HS-27A (cell line): ENCODE measurements around the gene PRDX6.
"Not testable (repeated sequence)": the region's sequence is repeated elsewhere in the genome, so short reads cannot be mapped to it uniquely, and the experiment has no call there.

Source experiments
- DNase-seq: peaks from one replicate; pipeline ENCODE4 v3.0.0-alpha.2; 2012; ENCODE audit warnings: low read depth, missing footprints

The PRDX6 gene

DNA sequence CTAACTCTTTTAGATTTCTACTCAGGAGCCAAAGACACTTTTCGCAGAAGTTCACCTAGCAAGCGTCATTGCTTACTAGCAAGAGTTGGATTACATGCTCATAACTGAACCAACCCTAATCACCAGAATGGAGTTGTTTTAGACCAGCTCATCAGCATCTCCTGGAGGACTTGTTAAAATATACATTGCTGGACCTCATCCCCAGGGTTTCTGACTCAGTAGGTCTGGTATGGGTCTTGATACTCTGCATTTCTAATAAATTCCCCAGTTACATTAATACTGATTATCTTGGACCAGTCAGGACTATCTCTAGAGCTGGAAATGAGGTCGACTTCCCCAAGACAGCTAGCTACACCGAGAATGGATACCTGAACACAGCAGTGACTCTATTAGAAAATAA, 9.7 kb upstream of the PRDX6 start:
- DNase-seq, result no peak

DNA sequence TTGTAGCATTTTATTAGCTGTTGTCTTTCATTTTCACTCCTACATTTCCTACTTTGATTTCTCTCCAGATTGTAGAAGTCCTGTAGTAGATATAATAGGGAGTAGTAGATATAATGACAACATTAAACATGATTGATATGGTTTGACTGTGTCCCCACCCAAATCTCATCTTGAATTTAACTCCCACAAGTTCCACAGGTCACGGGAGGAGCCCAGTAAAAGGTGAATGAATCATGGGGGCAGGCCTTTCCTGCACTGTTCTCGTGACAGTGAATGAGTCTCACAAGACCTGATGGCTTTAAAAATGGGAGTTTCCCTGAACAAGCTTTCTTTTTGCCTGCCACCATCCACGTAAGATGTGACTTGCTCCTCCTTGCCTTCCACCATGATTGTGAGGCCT, 7.5 kb upstream of the PRDX6 start:
- no peak for DNase-seq

DNA sequence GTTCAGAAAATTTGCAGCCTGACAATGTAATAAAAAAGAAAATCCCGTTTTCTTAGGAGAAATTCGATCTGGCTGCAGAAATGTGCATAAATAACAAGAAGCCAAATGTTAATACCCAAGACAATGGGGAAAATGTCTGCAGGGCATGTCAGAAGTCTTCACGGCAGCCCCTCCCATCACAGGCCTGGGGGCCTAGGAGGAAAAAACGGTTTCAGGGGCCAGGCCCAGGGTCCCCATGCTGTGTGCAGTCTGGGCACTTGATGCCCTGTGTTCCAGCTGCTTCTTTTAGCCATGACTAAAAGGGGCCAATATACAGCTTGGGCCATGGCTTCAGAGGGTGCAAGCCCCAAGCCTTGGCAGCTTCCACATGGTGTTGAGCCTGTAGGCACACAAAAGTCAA, 6.5 kb upstream of the PRDX6 start:
- DNase-seq, result no peak

DNA sequence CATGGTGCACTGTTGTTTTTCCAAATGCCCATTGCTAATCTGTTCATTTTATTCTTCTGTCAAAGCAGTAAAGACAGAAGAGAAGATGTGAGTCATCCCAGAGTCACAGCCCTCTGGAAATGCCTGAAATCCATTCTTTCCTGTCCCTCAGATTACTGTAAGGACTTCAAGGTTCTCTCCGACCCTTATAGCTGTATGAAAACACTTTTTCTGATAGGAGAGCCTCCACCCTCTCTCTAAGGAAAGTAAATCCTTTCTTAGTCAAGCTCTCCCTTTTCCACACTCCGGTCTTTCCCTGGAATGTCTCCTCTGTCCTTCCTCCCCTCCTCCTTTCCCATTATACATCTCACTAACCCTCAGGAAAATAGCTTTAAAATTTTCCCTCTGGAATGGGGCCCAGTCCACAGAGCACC, 3.5 kb upstream of the PRDX6 start:
- DNase-seq, result no peak

DNA sequence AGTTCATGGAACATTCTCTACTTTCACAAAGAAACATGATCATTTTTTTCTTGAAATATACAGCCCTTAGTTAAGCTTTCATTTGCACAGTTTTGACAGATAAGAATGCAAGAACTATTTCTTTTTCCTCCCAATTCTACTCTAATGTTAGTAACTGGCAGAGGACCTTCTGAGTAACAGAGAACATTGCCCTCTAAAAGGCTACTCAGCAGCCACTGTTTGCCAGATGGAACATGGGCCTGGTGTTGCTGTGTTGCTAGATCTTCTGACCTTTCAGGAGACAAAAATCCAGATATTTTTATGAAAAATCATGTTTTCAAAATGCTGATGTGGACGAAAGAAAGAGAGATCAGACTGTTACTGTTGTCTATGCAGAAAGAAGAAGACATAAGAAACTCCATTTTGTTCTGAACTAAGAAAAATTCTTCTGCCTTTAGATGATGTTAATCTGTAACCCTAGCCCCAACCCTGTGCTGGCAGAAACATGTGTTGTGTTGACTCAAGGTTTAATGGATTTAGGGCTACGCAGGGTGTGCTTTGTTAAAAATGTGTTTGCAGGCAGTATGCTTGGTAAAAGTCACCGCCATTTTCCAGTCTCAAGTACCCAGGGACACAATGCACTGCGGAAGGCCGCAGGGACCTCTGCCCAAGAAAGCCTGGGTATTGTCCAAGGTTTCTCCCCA, 2.9 kb upstream of the PRDX6 start:
- DNase-seq, result no peak

DNA sequence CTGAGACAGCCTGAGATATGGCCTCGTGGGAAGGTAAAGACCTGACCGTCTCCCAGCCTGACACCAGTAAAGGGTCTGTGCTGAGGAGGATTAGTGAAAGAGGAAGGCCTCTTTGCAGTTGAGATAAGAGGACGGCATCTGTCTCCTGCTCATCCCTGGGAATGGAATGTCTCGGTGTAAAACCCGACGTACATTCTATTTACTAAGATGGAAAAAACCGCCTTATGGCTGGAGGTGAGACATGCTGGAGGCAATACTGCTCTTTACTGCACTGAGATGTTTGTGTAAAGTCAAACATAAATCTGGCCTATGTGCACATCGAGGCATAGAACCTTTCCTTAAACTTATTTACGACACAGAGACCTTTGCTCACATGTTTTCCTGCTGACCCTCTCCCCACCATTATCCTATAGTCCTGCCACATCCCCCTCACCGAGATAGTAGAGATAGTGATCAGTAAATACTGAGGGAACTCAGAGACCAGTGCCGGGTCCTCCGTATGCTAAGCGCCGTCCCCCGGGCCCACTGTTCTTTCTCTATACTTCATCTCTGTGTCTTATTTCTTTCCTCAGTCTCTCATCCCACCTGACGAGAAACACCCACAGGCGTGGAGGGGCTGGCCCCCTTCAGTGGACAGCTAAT, 2.2 kb upstream of the PRDX6 start:
- DNase-seq, result not testable (repeated sequence)

DNA sequence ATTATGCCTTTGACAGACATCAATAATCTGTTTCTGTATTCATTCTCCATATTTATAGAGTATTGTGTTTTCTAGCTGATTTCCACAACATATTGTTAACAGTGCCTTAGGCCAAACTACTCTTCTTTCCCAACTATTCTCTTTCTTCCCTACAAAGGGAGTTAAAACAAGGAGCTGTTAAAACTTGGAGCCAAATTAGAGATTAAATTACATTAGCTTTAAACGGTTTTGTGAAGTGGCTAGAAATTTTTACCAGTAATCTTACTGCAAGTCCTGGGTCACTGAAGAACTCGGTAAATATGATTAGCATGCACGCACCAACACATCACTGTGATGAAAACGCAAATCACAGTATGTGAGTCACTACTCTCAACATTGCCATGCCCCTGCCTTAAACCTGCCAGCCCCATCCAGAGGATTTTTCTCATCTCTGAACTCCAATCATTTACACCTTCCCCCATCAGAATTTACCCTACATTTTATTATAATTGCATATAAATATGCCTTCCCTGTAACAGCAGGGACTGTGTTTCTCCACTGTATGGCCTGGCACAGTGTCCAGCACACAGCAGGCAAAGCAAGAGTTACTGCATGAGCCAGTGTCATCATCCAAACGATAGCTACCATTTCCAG, 1.5 kb upstream of the PRDX6 start:
- DNase-seq, result no peak

DNA sequence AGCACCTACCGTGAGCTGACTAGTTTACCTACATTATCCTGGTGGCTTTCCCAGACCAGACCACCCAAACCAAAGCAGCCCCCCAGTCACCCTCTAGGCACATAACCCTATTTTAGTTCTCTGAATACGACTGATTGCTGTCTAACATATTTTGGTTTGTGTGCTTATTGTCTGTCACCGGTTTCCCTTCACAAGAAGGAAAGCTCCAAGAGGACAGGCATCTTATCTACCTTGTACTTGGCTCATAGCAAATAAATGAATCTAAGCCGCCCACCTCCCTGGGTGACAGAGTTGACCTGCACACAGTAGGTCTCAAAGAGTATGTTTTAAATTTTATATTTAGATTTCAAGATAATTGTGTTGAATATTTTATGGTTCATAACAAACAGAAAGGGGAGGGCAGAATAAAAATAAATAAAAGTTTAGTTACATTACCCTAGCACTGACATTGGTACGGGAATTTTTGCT, 904 bp upstream of the PRDX6 start:
- DNase-seq, result no peak

DNA sequence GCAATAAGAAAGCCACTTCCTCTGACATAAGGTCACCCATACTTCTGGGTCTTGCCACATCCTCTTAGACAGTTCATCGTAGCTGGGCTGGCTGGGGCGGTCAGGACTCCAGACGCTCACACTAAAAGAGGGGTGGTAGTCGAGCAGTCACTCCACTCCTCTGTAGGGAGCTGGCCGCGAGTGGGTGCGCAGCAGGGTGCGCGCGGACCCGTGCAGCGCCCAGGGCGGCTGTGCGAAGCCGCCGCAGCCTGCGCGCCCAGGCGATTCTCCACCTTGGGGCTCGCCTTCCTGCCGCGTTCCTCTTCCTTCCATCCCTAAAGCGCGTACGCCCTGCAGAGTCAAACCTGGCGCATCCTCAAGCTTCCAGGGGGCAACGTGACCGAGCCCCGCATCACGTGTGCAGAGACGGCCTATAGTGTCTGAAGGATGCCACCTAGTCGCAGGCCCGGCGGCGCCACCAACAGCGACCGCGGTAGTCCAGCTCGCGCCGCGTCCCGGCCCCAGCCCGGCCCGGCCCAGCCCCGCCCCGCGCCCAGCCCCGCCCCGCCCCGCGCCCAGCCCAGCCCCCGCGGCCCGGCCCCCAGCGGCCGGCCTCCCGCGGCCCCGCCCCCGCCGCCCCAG, 360 bp upstream of the PRDX6 start:
- DNase-seq, result no peak

DNA sequence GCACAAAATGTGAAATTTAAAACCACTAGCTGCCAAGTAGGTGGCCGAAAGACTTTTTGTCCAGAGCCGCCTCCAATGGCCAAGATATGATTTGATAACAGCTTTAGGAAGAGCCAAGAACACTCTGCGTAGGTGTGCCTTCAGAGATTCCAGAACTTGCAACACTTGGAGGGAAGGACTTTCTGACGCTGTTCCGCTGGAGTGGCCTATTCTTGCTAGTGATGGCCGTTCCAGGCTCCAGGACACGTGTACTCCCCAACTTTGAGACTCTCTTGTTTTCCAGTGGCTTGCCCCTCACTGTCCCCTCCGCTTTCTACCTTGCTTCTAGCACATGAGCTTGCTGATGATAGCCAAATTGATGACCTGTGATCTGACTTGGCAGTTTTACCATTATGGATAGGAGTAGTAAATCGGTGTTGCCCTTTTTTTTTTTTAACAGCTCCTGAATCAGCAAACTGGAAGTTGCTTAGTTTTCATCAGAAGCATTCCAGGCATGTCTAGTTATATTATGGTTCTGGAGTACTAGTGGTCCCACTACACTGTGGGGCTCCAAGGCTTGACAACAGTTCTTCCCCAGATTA, 1.0 kb downstream of the PRDX6 start:
- DNase-seq, result no peak

DNA sequence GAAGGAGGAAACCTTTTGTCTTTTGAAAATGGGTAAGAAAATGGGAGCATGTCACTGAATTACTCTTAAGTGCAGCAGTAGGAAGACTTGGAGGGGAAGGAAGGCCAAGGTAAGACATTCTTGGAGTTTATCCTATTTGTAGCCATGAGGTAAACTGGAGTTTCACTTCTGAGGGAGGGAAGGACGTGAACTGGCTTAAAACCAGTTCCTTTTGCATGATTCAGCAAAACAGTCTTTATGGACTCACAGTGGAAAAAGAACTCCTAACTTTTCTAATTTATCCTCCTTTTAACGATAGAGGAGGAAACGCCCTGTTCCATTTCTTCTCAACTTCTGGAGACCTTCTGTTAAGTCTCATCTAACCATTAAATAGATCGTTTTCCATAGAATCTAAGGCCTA, 2.5 kb downstream of the PRDX6 start:
- no peak for DNase-seq

DNA sequence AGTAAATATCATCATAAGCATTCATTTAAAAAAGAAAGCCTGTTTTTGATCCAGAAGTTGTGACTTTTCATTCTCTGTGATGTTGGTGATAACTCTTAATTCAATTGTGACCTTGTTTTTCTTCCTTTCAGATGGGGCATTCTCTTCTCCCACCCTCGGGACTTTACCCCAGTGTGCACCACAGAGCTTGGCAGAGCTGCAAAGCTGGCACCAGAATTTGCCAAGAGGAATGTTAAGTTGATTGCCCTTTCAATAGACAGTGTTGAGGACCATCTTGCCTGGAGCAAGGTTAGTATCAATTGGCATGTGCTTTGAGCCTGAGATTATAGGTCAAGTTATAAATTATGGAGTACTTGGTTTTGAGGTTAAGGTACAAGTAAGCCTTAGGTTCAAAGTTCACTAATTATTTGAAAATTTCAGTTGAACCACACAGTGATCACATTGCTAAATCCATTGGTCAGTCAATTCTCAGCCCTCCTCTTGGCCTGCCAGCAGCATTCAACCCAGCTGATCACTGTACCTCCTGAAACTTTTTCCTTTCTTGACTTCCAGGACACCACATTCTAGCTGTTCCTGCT, 4.1 kb downstream of the PRDX6 start:
- no peak for DNase-seq

DNA sequence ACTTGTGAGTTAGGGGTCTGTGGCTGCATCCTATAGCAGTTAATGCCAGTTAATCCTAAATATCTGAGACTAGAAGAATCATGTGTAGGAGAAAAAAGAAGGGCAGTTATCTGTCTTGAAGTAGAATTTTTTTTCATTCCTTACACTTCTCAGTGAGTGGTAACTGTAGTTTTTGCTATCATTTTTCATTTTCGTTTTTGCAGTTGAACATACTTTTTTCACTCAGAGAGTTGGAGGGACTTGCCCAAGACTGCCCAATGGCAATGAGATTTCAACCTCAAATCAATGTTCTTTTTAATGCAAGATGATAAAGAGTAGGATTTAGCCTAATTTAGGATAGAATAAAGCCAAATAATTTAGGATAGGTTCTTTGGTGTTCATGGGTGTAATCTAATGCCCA, 5.5 kb downstream of the PRDX6 start:
- no peak for DNase-seq

DNA sequence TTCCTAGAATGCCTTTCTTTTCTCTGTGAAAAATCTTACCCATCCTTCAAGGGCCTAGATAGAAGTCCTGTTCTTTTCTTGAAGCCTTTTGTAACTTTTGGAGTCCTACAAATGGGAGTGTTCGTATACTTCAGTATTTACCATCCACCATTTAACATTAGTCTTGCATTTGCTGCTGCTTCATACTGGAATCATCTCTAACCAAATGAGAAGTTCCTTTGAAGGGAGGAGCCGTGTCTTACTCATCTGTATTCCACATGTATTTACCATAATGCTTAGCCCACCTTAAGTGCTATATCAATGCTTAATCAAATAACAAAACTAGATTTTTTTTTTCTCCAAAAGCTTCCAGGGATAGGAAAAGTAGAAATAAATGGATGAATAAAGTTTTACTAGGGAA, 7.1 kb downstream of the PRDX6 start:
- no peak for DNase-seq

DNA sequence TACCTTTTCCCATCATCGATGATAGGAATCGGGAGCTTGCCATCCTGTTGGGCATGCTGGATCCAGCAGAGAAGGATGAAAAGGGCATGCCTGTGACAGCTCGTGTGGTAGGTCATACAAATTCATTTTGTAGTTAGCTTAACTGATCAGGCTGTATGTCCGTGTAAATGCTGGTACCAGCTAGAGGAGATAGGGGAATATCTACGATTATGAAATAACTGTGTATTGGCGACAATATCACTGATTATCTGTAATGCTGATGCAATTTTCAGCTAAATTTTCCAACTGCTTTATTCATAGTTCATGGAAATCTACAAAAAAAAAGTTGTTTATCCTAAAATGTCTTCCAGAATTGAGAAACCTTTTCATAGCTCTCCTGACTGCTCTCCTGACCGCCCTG, 8.3 kb downstream of the PRDX6 start:
- no peak for DNase-seq

DNA sequence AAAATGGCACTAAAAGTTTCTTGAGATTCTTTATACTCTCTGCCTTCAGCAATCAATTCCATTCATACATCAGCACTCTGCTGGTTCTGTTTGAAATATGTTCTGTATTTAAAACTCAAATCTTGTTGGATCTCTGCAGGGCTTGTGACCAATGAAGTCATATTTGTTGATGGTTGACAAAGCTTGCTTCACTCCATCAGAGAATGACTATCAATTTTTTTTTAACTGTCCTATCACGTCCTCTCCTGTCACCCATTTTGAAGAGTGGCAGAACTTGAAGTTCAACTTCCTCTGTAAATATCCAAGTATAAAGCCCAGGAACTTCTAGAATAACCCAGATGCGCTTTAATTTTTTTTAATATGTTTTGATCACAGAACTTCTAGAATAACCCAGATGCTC, 10.9 kb downstream of the PRDX6 start:
- no peak for DNase-seq

DNA sequence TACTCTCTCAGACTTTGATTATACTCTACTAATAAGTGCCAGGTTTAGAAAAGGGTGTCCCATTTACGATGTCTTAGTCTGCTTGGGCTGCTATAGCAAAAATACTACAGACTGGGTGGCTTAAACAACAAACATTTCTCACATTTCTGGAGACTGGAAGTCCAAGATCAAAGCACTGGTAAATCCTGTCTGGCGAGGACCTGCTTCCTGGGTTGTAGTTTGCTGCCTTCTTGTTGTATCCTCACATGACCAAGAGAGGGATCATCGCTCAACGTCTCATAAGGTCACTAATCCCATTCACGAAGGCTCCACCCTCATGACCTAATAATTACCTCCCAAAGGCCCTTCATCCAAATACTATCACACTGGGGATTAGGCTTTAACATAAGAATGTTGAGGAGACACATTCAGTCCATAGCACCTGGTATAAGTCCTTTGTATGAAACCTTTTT, 12.0 kb downstream of the PRDX6 start:
- no peak for DNase-seq

DNA sequence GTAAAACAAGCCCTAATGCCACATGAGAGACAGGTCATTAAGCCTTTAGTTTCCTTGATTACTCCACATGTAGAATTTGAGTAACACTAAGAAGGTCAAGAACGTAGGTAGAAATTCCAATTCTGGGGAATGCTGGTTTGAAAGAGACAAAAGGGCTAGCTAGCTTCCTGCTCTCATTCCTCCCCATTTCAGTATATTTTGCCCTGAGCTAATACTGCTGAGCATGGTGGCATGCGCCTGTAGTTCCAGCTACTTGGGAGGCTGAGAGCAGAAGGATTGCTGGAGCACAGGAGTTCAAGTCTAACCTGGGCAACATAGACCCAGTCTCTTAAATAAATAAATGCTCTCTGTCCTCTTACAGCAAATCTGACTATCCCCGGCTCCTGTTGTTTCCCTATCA, 12.8 kb downstream of the PRDX6 start:
- DNase-seq, result no peak

DNA sequence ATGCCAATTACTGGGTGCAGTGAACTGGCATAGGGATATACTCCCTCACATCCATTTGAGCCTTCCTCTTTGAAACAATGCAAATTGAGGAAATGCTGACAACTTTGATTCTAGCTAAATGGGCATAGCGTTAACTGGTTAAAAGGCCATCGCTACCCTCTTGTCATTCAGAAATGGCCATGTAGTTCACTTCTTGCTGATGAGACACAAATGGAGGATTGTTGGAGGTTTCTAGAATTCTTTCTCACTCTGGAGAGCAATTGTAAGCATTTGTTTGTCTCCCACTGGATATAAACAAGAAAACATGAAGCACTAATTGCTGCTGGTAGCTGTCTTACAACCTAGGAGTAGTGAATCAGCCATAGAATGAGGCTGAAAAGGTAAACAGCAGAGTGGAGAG, 14.4 kb downstream of the PRDX6 start:
- DNase-seq, result no peak

DNA sequence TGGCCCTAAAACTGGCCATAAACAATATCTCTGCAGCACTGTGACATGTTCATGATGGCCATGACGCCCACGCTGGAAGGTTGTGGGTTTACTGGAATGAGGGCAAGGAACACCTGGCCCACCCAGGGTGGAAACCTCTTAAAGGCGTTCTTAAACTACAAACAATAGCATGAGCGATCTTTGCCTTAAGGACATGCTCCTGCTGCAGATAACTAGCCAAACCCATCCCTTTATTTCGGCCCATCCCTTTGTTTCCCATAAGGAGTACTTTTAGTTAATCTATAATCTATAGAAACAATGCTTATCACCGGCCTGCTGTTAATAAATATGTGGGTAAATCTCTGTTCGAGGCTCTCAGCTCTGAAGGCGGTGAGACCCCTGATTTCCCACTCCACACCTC, 16.0 kb downstream of the PRDX6 start:
- not testable (repeated sequence) for DNase-seq

DNA sequence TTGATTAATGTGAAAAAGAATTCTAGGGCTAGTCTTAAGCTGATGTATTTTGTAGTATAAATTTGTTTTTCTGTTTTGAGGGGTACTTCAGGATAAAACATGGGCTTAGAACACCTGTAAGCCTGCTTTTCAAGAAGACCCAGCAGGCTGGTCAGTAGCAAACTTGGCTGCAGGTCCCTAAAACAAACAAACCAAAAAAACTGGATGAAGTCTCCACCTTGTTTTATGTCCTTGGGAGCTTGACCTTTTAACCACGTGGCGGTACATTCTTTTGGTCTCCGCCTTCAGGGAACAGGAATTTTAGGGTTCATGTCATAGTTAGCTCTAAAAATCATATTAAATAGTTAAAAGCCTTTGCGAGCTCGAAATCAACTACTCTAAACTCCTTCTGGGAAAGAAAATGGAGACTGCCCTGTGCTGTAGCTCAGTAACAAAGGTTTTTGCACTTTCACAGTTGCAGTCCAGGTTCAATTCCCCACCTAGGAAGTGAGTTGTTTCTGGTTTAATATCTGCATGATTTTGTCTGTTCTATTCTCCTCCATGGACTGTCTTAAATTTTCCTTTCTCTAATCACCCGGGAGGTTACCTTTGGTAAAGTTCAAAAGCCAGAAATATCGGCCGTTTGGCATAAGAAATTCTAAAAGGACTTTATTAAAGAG, 18.6 kb downstream of the PRDX6 start:
- no peak for DNase-seq
